ENCODE results near the gene NOSTRIN. TPM values are rescaled to one million over a fixed set of nuclear protein-coding genes. Genes with fewer than 3 reads are reported as not detected.

Gene NOSTRIN
- total RNA-seq, 2 donors from 2014 or later = 0.42 to 0.73 TPM

DNA sequence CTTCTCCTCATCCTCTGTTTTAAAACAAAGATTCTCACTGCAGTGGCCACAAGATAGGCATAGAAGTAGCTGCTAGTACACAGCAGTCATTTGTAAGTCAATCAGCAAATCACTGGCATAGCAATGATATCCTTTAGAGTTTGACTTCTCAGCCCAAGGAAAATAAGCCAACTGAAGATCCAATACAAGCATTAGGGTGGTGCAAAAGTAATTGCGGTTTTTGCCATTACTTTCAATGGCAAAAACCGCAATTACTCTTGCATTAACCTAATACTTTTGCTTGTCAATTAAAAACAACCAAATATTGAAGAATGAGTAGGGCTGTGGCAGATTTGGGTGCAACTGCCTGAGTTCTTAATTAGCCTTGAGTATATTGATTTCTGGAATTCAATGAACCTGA, 101.5 kb downstream of the NOSTRIN start:
- Histone ChIP-seq H3K9me3 (ENCODE audit: control insufficient read depth, low read length) (no peaks in the 10 kb centered on the region), H3K27me3 (ENCODE audit: control insufficient read depth, insufficient read depth, low read length, poor library complexity, severe bottlenecking) (peaks cover 11% of the 10 kb centered on the region), H3K36me3 (ENCODE audit: control insufficient read depth, insufficient read depth, low read length) (no peaks in the 10 kb centered on the region), H3K9ac (ENCODE audit: extremely low read depth, low read length, poor library complexity, severe bottlenecking) (no peak overlapping the region), H3K27ac (ENCODE audit: low read depth, low read length) (no peak overlapping the region), H3K4me1 (ENCODE audit: control insufficient read depth, insufficient read depth, low read length) (no peaks in the 10 kb centered on the region), H3K4me3 (ENCODE audit: low read length) (no peak overlapping the region)
- no peaks in the 10 kb centered on the region for H3K36me3 Mint-ChIP-seq (ENCODE audit: low read depth)
- TF ChIP-seq, protein P1, sequence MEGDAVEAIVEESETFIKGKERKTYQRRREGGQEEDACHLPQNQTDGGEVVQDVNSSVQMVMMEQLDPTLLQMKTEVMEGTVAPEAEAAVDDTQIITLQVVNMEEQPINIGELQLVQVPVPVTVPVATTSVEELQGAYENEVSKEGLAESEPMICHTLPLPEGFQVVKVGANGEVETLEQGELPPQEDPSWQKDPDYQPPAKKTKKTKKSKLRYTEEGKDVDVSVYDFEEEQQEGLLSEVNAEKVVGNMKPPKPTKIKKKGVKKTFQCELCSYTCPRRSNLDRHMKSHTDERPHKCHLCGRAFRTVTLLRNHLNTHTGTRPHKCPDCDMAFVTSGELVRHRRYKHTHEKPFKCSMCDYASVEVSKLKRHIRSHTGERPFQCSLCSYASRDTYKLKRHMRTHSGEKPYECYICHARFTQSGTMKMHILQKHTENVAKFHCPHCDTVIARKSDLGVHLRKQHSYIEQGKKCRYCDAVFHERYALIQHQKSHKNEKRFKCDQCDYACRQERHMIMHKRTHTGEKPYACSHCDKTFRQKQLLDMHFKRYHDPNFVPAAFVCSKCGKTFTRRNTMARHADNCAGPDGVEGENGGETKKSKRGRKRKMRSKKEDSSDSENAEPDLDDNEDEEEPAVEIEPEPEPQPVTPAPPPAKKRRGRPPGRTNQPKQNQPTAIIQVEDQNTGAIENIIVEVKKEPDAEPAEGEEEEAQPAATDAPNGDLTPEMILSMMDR (conservative IDR thresholded peaks at IDR 0.05) = no peak
- peaks cover 12% of the 10 kb centered on the region for H3K4me1 Mint-ChIP-seq
- no peak overlapping the region for H3K27ac Mint-ChIP-seq
- no peak overlapping the region for H3K4me3 Mint-ChIP-seq
- no peak for DNase-seq
- H3K9me3 Mint-ChIP-seq = no peaks in the 10 kb centered on the region
- 88 to 100% methylated on average over 2 of the region's 2 CpGs for WGBS, 2 experiments (ENCODE audit: insufficient coverage in 1 of 2, insufficient read length in 1 of 2)
- peaks cover 10% of the 10 kb centered on the region for H3K27me3 Mint-ChIP-seq (ENCODE audit: insufficient read depth)

DNA sequence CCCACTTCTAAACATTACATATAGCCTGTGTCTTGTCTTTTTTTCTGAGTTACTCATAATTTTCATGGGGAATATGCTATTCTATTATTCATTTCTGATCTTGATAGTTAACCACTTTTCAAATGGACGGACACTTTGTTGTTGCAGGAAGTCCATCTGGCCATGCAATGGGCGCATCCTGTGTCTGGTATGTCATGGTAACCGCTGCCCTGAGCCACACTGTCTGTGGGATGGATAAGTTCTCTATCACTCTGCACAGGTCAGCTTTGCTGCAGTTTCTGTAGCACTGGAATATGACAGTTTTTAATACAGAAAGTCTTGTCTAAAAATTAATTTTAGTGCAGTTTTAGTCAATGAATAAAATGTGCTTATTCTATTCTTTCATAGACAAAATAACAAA, 101.9 kb downstream of the NOSTRIN start:
- Histone ChIP-seq H3K9ac (ENCODE audit: extremely low read depth, low read length, poor library complexity, severe bottlenecking) (no peak overlapping the region), H3K4me1 (ENCODE audit: control insufficient read depth, insufficient read depth, low read length) (no peaks in the 10 kb centered on the region), H3K9me3 (ENCODE audit: control insufficient read depth, low read length) (no peaks in the 10 kb centered on the region), H3K4me3 (ENCODE audit: low read length) (no peak overlapping the region), H3K27ac (ENCODE audit: low read depth, low read length) (no peak overlapping the region), H3K27me3 (ENCODE audit: control insufficient read depth, insufficient read depth, low read length, poor library complexity, severe bottlenecking) (peaks cover 11% of the 10 kb centered on the region), H3K36me3 (ENCODE audit: control insufficient read depth, insufficient read depth, low read length) (no peaks in the 10 kb centered on the region)
- H3K27me3 Mint-ChIP-seq (ENCODE audit: insufficient read depth) = peaks cover 10% of the 10 kb centered on the region
- H3K36me3 Mint-ChIP-seq (ENCODE audit: low read depth) = no peaks in the 10 kb centered on the region
- H3K4me1 Mint-ChIP-seq = peaks cover 12% of the 10 kb centered on the region
- H3K4me3 Mint-ChIP-seq = no peak overlapping the region
- no peak overlapping the region for H3K27ac Mint-ChIP-seq
- WGBS, 2 experiments (ENCODE audit: insufficient coverage in 1 of 2, insufficient read length in 1 of 2) = 92 to 94% methylated on average over 3 of the region's 3 CpGs
- DNase-seq = no peak
- no peaks in the 10 kb centered on the region for H3K9me3 Mint-ChIP-seq
- TF ChIP-seq, protein P1 (conservative IDR thresholded peaks at IDR 0.05) = no peak

DNA sequence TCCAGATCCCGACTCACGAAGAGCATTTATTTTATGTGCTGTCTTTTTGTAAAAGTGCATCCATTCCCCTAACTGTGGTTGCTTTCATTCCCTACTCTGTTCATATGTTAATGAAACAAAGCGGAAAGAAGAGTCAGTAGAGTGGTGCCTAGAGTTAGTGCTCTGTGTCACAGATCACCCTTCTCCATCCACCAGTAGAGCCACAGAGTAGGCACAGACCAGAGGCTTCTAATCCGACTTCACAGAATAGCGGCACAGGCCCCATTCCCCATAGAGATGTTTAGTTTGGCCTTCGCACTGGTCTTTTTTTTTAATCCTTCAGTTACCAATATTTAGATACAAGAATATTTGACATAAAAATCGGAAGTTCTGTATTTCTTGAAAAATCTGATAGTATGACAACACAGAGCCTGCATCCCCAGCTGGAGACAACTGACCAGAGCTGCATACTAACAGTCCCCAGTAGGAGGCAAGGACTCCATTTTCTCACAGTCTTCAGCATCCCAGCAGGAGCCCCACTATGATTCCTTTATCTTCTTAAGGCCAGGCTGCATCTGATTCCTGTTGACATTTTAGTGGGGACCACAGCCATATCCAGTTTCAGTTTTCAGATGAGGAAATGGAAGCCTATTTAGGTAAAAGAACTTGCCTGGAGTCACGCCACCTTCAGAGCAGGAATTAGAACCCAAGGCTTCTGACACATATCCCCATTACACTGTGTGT, 105.7 kb downstream of the NOSTRIN start:
- Histone ChIP-seq H3K9ac (ENCODE audit: extremely low read depth, low read length, poor library complexity, severe bottlenecking) (no peak overlapping the region), H3K4me3 (ENCODE audit: low read length) (no peak overlapping the region), H3K9me3 (ENCODE audit: control insufficient read depth, low read length) (no peaks in the 10 kb centered on the region), H3K36me3 (ENCODE audit: control insufficient read depth, insufficient read depth, low read length) (no peaks in the 10 kb centered on the region), H3K4me1 (ENCODE audit: control insufficient read depth, insufficient read depth, low read length) (no peaks in the 10 kb centered on the region), H3K27ac (ENCODE audit: low read depth, low read length) (no peak overlapping the region), H3K27me3 (ENCODE audit: control insufficient read depth, insufficient read depth, low read length, poor library complexity, severe bottlenecking) (peaks cover 23% of the 10 kb centered on the region)
- peaks cover 29% of the 10 kb centered on the region for H3K27me3 Mint-ChIP-seq (ENCODE audit: insufficient read depth)
- H3K4me1 Mint-ChIP-seq = peaks cover 35% of the 10 kb centered on the region
- TF ChIP-seq, protein P1 (conservative IDR thresholded peaks at IDR 0.05) = peak; percentile 65
- H3K9me3 Mint-ChIP-seq = no peaks in the 10 kb centered on the region
- peak; percentile 82 for DNase-seq
- 65 to 69% methylated on average over 3 to 8 of the region's 8 CpGs for WGBS, 2 experiments (ENCODE audit: insufficient coverage in 1 of 2, insufficient read length in 1 of 2)
- H3K4me3 Mint-ChIP-seq = no peak overlapping the region
- no peaks in the 10 kb centered on the region for H3K36me3 Mint-ChIP-seq (ENCODE audit: low read depth)
- H3K27ac Mint-ChIP-seq = no peak overlapping the region

Measured in endodermal cell (in vitro differentiated cells).